Measurements from ENCODE around the gene RAI1.
A peak's percentile ranks its signal among the peaks of the same experiment; 100 is the strongest.

RAI1 gene

GRCh38 chr17:17714879-17715278 lies 33.6 kb downstream of the RAI1 start:
- DNase-seq (ENCODE audit: low spot score), result no peak
- peak overlapping the region; percentile 60 for H2AK5ac ChIP-seq (ENCODE audit: low read depth, low read length)
- peaks cover 33% of the 10 kb centered on the region for H3K79me1 ChIP-seq (ENCODE audit: low read depth, low read length)
- peak overlapping the region; percentile 16 for H2BK12ac ChIP-seq (ENCODE audit: low read length)
- no peaks in the 10 kb centered on the region for H3K9me3 ChIP-seq (replicated peaks in 1 of 2; ENCODE audit: control insufficient read depth in 2 of 2, insufficient read depth in 1 of 2, low read depth in 1 of 2, low read length in 2 of 2)
- H3K27me3 ChIP-seq (ENCODE audit: control insufficient read depth in 3 of 3, insufficient read depth in 3 of 3, low read depth in 1 of 3, low read length in 3 of 3), result no peaks in the 10 kb centered on the region
- H3K9ac ChIP-seq (ENCODE audit: low read depth, low read length, poor library complexity), result peak overlapping the region; percentile 73
- no peak overlapping the region for H2BK15ac ChIP-seq (ENCODE audit: low read length)
- H3K23ac ChIP-seq (ENCODE audit: low read depth, low read length, poor library complexity), result no peak overlapping the region
- no peak overlapping the region for H2BK5ac ChIP-seq (ENCODE audit: low read length)
- no peak overlapping the region for H4K91ac ChIP-seq (ENCODE audit: low read depth, low read length, poor library complexity)
- H4K8ac ChIP-seq (ENCODE audit: low read depth, low read length), result no peak overlapping the region
- H3K4me1 ChIP-seq (ENCODE audit: control insufficient read depth in 2 of 2, insufficient read depth in 1 of 2, low read depth in 1 of 2, low read length in 2 of 2), result peaks cover 26 to 40% of the 10 kb centered on the region in 2 donors
- H2AFZ ChIP-seq (ENCODE audit: low read length), result no peak overlapping the region
- H3K18ac ChIP-seq (ENCODE audit: low read length), result peak overlapping the region; percentile 42
- no peak overlapping the region for H3K27ac ChIP-seq (replicated peaks; ENCODE audit: low read length)
- no peak overlapping the region for H3K14ac ChIP-seq (ENCODE audit: low read length)
- H3K4me2 ChIP-seq (ENCODE audit: insufficient read depth, low read length, poor library complexity, severe bottlenecking), result no peak overlapping the region
- H3K4ac ChIP-seq (ENCODE audit: low read length), result no peak overlapping the region
- no peak overlapping the region for H2BK120ac ChIP-seq (ENCODE audit: low read depth, low read length)
- peak overlapping the region in 1 of 2 donors; percentile 2 for H3K4me3 ChIP-seq (ENCODE audit: low read length in 2 of 2)
- WGBS, 2 donors (ENCODE audit: extremely low coverage in 2 of 2, insufficient read length in 2 of 2, insufficient replicate concordance in 1 of 2), result no CpG with 5 or more reads among the region's 3 CpGs
- peaks cover 0 to 5% of the 10 kb centered on the region in 2 donors for H3K36me3 ChIP-seq (replicated peaks in 1 of 2; ENCODE audit: control insufficient read depth in 2 of 2, insufficient read depth in 2 of 2, low read length in 2 of 2)

- Histone ChIP-seq H3K4me3 (ENCODE audit: low read length in 2 of 2) (no peak overlapping the region), H3K4me2 (ENCODE audit: insufficient read depth, low read length, poor library complexity, severe bottlenecking) (no peak overlapping the region), H3K14ac (ENCODE audit: low read length) (no peak overlapping the region), H4K91ac (ENCODE audit: low read depth, low read length, poor library complexity) (no peak overlapping the region), H2AK5ac (ENCODE audit: low read depth, low read length) (no peak overlapping the region), H2BK120ac (ENCODE audit: low read depth, low read length) (no peak overlapping the region), H3K27me3 (ENCODE audit: control insufficient read depth in 3 of 3, insufficient read depth in 3 of 3, low read depth in 1 of 3, low read length in 3 of 3) (peaks cover 0 to 11% (median 0%) of the 10 kb centered on the region in 3 experiments), H3K36me3 (replicated peaks in 1 of 2; ENCODE audit: control insufficient read depth in 2 of 2, insufficient read depth in 2 of 2, low read length in 2 of 2) (peaks cover 4 to 7% of the 10 kb centered on the region in 2 donors), H3K4me1 (ENCODE audit: control insufficient read depth in 2 of 2, insufficient read depth in 1 of 2, low read depth in 1 of 2, low read length in 2 of 2) (peaks cover 9 to 29% of the 10 kb centered on the region in 2 donors), H3K9ac (ENCODE audit: low read depth, low read length, poor library complexity) (no peak overlapping the region), H4K8ac (ENCODE audit: low read depth, low read length) (no peak overlapping the region), H3K4ac (ENCODE audit: low read length) (no peak overlapping the region), H3K9me3 (replicated peaks in 1 of 2; ENCODE audit: control insufficient read depth in 2 of 2, insufficient read depth in 1 of 2, low read depth in 1 of 2, low read length in 2 of 2) (no peaks in the 10 kb centered on the region), H3K79me1 (ENCODE audit: low read depth, low read length) (peaks cover 30% of the 10 kb centered on the region), H3K27ac (replicated peaks; ENCODE audit: low read length) (no peak overlapping the region), H2BK15ac (ENCODE audit: low read length) (no peak overlapping the region), H3K23ac (ENCODE audit: low read depth, low read length, poor library complexity) (no peak overlapping the region), H2AFZ (ENCODE audit: low read length) (no peak overlapping the region), H2BK5ac (ENCODE audit: low read length) (no peak overlapping the region), H3K18ac (ENCODE audit: low read length) (peak overlapping the region; percentile 4), H2BK12ac (ENCODE audit: low read length) (no peak overlapping the region)
- no peak for DNase-seq (ENCODE audit: low spot score)
- WGBS, 2 donors (ENCODE audit: extremely low coverage in 2 of 2, insufficient read length in 2 of 2, insufficient replicate concordance in 1 of 2), result no CpG with 5 or more reads among the region's 7 CpGs
Measured at GRCh38 chr17:17716837-17717523, 35.7 kb downstream of the RAI1 start.

- H3K27me3 ChIP-seq (ENCODE audit: control insufficient read depth in 3 of 3, insufficient read depth in 3 of 3, low read depth in 1 of 3, low read length in 3 of 3), result peaks cover 0 to 19% (median 0%) of the 10 kb centered on the region in 3 experiments
- no CpG with 5 or more reads among the region's 5 CpGs for WGBS, 2 donors (ENCODE audit: extremely low coverage in 2 of 2, insufficient read length in 2 of 2, insufficient replicate concordance in 1 of 2)
Measured at GRCh38 chr17:17718251-17718650, 37.0 kb downstream of the RAI1 start.

GRCh38 chr17:17719199-17719940 lies 38.1 kb downstream of the RAI1 start:
- H3K4me3 ChIP-seq (ENCODE audit: low read length in 2 of 2), result no peak overlapping the region
- H2BK12ac ChIP-seq (ENCODE audit: low read length), result no peak overlapping the region
- H3K4me1 ChIP-seq (ENCODE audit: control insufficient read depth in 2 of 2, insufficient read depth in 1 of 2, low read depth in 1 of 2, low read length in 2 of 2), result peaks cover 8 to 22% of the 10 kb centered on the region in 2 donors
- no peak overlapping the region for H3K14ac ChIP-seq (ENCODE audit: low read length)
- no peak overlapping the region for H3K4ac ChIP-seq (ENCODE audit: low read length)
- no peak overlapping the region for H3K9ac ChIP-seq (ENCODE audit: low read depth, low read length, poor library complexity)
- H3K27me3 ChIP-seq (ENCODE audit: control insufficient read depth in 3 of 3, insufficient read depth in 3 of 3, low read depth in 1 of 3, low read length in 3 of 3), result peaks cover 0 to 19% (median 0%) of the 10 kb centered on the region in 3 experiments
- no CpG with 5 or more reads among the region's 6 CpGs for WGBS, 2 donors (ENCODE audit: extremely low coverage in 2 of 2, insufficient read length in 2 of 2, insufficient replicate concordance in 1 of 2)
- H3K9me3 ChIP-seq (replicated peaks in 1 of 2; ENCODE audit: control insufficient read depth in 2 of 2, insufficient read depth in 1 of 2, low read depth in 1 of 2, low read length in 2 of 2), result no peaks in the 10 kb centered on the region
- H2BK5ac ChIP-seq (ENCODE audit: low read length), result no peak overlapping the region
- DNase-seq (ENCODE audit: low spot score), result no peak
- peaks cover 4 to 7% of the 10 kb centered on the region in 2 donors for H3K36me3 ChIP-seq (replicated peaks in 1 of 2; ENCODE audit: control insufficient read depth in 2 of 2, insufficient read depth in 2 of 2, low read length in 2 of 2)
- no peak overlapping the region for H3K23ac ChIP-seq (ENCODE audit: low read depth, low read length, poor library complexity)
- H2AFZ ChIP-seq (ENCODE audit: low read length), result no peak overlapping the region
- no peak overlapping the region for H3K4me2 ChIP-seq (ENCODE audit: insufficient read depth, low read length, poor library complexity, severe bottlenecking)
- H2BK15ac ChIP-seq (ENCODE audit: low read length), result no peak overlapping the region
- no peak overlapping the region for H3K27ac ChIP-seq (replicated peaks; ENCODE audit: low read length)
- H4K91ac ChIP-seq (ENCODE audit: low read depth, low read length, poor library complexity), result no peak overlapping the region
- H3K18ac ChIP-seq (ENCODE audit: low read length), result peak overlapping the region; percentile 29
- peaks cover 26% of the 10 kb centered on the region for H3K79me1 ChIP-seq (ENCODE audit: low read depth, low read length)
- no peak overlapping the region for H2BK120ac ChIP-seq (ENCODE audit: low read depth, low read length)
- H4K8ac ChIP-seq (ENCODE audit: low read depth, low read length), result no peak overlapping the region
- no peak overlapping the region for H2AK5ac ChIP-seq (ENCODE audit: low read depth, low read length)

More at GRCh38 chr17:17718251-17718650, 37.0 kb downstream of the RAI1 start:
- Histone ChIP-seq H3K14ac (ENCODE audit: low read length) (no peak overlapping the region), H2BK5ac (ENCODE audit: low read length) (no peak overlapping the region), H4K91ac (ENCODE audit: low read depth, low read length, poor library complexity) (no peak overlapping the region), H2AFZ (ENCODE audit: low read length) (no peak overlapping the region), H3K4ac (ENCODE audit: low read length) (no peak overlapping the region), H3K4me2 (ENCODE audit: insufficient read depth, low read length, poor library complexity, severe bottlenecking) (no peak overlapping the region), H3K18ac (ENCODE audit: low read length) (no peak overlapping the region), H3K9ac (ENCODE audit: low read depth, low read length, poor library complexity) (no peak overlapping the region), H3K4me1 (ENCODE audit: control insufficient read depth in 2 of 2, insufficient read depth in 1 of 2, low read depth in 1 of 2, low read length in 2 of 2) (peaks cover 11 to 26% of the 10 kb centered on the region in 2 donors), H2AK5ac (ENCODE audit: low read depth, low read length) (no peak overlapping the region), H2BK12ac (ENCODE audit: low read length) (no peak overlapping the region), H3K36me3 (replicated peaks in 1 of 2; ENCODE audit: control insufficient read depth in 2 of 2, insufficient read depth in 2 of 2, low read length in 2 of 2) (peaks cover 4 to 7% of the 10 kb centered on the region in 2 donors), H3K27ac (replicated peaks; ENCODE audit: low read length) (no peak overlapping the region), H2BK15ac (ENCODE audit: low read length) (no peak overlapping the region), H3K4me3 (ENCODE audit: low read length in 2 of 2) (no peak overlapping the region), H3K9me3 (replicated peaks in 1 of 2; ENCODE audit: control insufficient read depth in 2 of 2, insufficient read depth in 1 of 2, low read depth in 1 of 2, low read length in 2 of 2) (no peaks in the 10 kb centered on the region), H2BK120ac (ENCODE audit: low read depth, low read length) (no peak overlapping the region), H3K23ac (ENCODE audit: low read depth, low read length, poor library complexity) (no peak overlapping the region), H3K79me1 (ENCODE audit: low read depth, low read length) (peaks cover 30% of the 10 kb centered on the region), H4K8ac (ENCODE audit: low read depth, low read length) (no peak overlapping the region)
- no peak for DNase-seq (ENCODE audit: low spot score)

Data from neuronal stem cell (in vitro differentiated cells).